ENCODE data around the gene KRTAP4-12. TPM values are rescaled to one million over a fixed set of nuclear protein-coding genes. Genes with fewer than 3 reads are reported as not detected.
"Not testable (repeated sequence)": the region's sequence is repeated elsewhere in the genome, so short reads cannot be mapped to it uniquely, and the experiment has no call there.

The KRTAP4-12 gene
- polyA plus RNA-seq, 6 donors from 2014 or later: 0.30 to 3.3 (median 1.3) TPM; not detected in 2

- H3K4me1 Mint-ChIP-seq: peaks cover 19 to 36% (median 24%) of the 10 kb centered on the region in 3 donors
- peak; percentile 93 to 98 for ATAC-seq (ENCODE audit: low read depth in 2 of 2)
- peak overlapping the region in 5 of 8 donors; percentile 48 to 82 (median 70) for H3K4me3 Mint-ChIP-seq
- not testable (repeated sequence) for H3K36me3 Mint-ChIP-seq, H3K9me3 Mint-ChIP-seq, H3K27me3 Mint-ChIP-seq, DNase-seq
- H3K27ac Mint-ChIP-seq: peak overlapping the region; percentile 15 to 91 (median 74)
Measured at GRCh38 chr17:41099682-41100480, 24.1 kb downstream of the KRTAP4-12 start.

- peaks cover 0 to 2% (median 0%) of the 10 kb centered on the region in 7 donors for H3K9me3 Mint-ChIP-seq
- peaks cover 0 to 10% (median 10%) of the 10 kb centered on the region in 3 donors for H3K27me3 Mint-ChIP-seq
- H3K4me1 Mint-ChIP-seq: peaks cover 19 to 36% (median 24%) of the 10 kb centered on the region in 3 donors
- ATAC-seq (ENCODE audit: low read depth in 2 of 2) (no peak), DNase-seq (no peak)
- H3K4me3 Mint-ChIP-seq: no peak overlapping the region
- no peaks in the 10 kb centered on the region for H3K36me3 Mint-ChIP-seq
- peak overlapping the region in 1 of 6 donors; percentile 54 for H3K27ac Mint-ChIP-seq
Measured at GRCh38 chr17:41098481-41098880, 25.5 kb downstream of the KRTAP4-12 start.

- ATAC-seq (ENCODE audit: low read depth in 2 of 2) (no peak), DNase-seq (no peak)
- Mint-ChIP-seq H3K4me3 (no peak within 1 kb of the TSS), H3K4me1 (peaks cover 19 to 36% (median 24%) of the 10 kb centered on the region in 3 donors), H3K36me3 (no peaks in the 10 kb centered on the region), H3K27ac (peak within 1 kb of the TSS in 3 of 6 donors; percentile 16 to 56 (median 54)), H3K9me3 (peaks cover 0 to 6% (median 1%) of the 10 kb centered on the region in 7 donors), H3K27me3 (peaks cover 0 to 10% (median 10%) of the 10 kb centered on the region in 3 donors)
Measured at GRCh38 chr17:41098042-41098441, 25.9 kb downstream of the KRTAP4-12 start, which contains the start of gene KRTAP4-8. Gene KRTAP4-8, minus strand, starts transcription at chr17:41098142. Its CDS starts 58 bp downstream, at chr17:41098084.

- peaks cover 0 to 10% (median 6%) of the 10 kb centered on the region in 7 donors for H3K9me3 Mint-ChIP-seq
- H3K27me3 Mint-ChIP-seq: peaks cover 0 to 10% (median 10%) of the 10 kb centered on the region in 3 donors
- peak overlapping the region in 3 of 6 donors; percentile 49 to 85 (median 49) for H3K27ac Mint-ChIP-seq
- DNase-seq: no peak
- H3K4me1 Mint-ChIP-seq: peaks cover 13 to 23% (median 16%) of the 10 kb centered on the region in 3 donors
- H3K36me3 Mint-ChIP-seq: no peaks in the 10 kb centered on the region
- no peak for ATAC-seq (ENCODE audit: low read depth in 2 of 2)
- H3K4me3 Mint-ChIP-seq: no peak overlapping the region
Measured at GRCh38 chr17:41096055-41096454, 27.9 kb downstream of the KRTAP4-12 start.

DNA sequence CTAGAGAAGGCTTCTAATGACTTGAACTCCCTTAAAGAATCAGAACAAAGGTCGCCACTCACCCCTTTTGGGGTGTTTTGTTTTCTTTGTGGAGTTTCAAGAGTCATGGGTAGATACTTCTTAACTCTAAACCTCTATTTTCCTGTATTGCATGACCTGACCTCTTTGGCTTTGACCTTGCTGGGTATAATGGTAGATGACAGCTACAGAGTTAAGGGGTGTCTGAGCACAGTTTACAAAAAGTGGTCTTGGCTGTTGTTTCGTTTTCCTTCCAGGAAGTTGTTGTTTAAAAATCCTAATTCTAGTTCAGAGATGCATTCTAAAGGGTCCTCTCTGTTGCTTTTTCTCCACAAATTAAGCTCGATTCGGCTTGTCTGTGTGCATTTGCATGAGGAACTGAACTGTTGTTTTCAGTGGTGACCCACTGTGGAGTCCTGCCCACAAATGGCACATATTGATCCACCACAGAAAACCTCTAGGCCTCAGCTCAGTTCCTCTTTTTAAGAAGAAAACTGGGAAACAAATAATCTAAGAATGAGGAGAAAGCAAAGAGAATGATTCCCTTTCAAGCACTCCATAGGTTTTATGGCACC lies 35.1 kb downstream of the KRTAP4-12 start:
- not testable (repeated sequence) for H3K27ac Mint-ChIP-seq, H3K36me3 Mint-ChIP-seq, H3K4me3 Mint-ChIP-seq, H3K4me1 Mint-ChIP-seq, H3K9me3 Mint-ChIP-seq, DNase-seq, H3K27me3 Mint-ChIP-seq
- ATAC-seq (ENCODE audit: low read depth in 2 of 2): peak; percentile 46 to 75

GRCh38 chr17:41084100-41084856 lies 39.7 kb downstream of the KRTAP4-12 start, which contains the start of gene KRTAP4-7:
Gene KRTAP4-7, plus strand, starts transcription at chr17:41084150. Its CDS starts 57 bp downstream, at chr17:41084207.
- DNase-seq; H3K27ac Mint-ChIP-seq; H3K9me3 Mint-ChIP-seq; ATAC-seq (ENCODE audit: low read depth in 2 of 2); H3K4me1 Mint-ChIP-seq; H3K36me3 Mint-ChIP-seq: not testable (repeated sequence)
- Mint-ChIP-seq H3K27me3 (peaks cover 8 to 15% (median 14%) of the 10 kb centered on the region in 3 donors), H3K4me3 (peak within 1 kb of the TSS in 1 of 8 donors; percentile 78)

DNA sequence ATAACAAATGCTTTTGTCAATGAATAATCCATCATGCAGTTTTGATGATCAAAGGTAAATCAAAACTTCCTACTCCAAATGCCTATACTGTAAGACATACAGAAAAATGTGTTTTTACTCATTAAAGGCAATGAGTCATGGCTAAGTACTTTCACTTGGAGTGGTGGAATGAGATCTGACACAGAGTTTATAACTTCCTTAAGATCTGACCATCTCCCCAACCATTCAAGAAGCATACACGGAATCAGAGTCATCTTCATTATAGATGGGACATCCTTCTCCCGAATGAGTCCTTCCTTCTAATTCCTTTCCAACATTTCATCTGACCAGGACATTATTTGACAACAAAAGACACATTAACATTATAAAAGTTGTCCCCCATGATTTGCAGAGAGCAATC lies 40.6 kb downstream of the KRTAP4-12 start:
- H3K27ac Mint-ChIP-seq; H3K4me1 Mint-ChIP-seq; DNase-seq; H3K9me3 Mint-ChIP-seq; H3K4me3 Mint-ChIP-seq; ATAC-seq (ENCODE audit: low read depth in 2 of 2); H3K36me3 Mint-ChIP-seq: not testable (repeated sequence)
- peaks cover 8 to 22% (median 15%) of the 10 kb centered on the region in 3 donors for H3K27me3 Mint-ChIP-seq

- Mint-ChIP-seq H3K36me3 (no peaks in the 10 kb centered on the region), H3K9me3 (no peaks in the 10 kb centered on the region), H3K27me3 (peaks cover 9 to 26% (median 15%) of the 10 kb centered on the region in 3 donors), H3K4me1 (no peaks in the 10 kb centered on the region), H3K4me3 (no peak overlapping the region), H3K27ac (no peak overlapping the region)
- ATAC-seq (ENCODE audit: low read depth in 2 of 2) (no peak), DNase-seq (no peak)
Measured at GRCh38 chr17:41082626-41083025, 41.4 kb downstream of the KRTAP4-12 start.

DNA sequence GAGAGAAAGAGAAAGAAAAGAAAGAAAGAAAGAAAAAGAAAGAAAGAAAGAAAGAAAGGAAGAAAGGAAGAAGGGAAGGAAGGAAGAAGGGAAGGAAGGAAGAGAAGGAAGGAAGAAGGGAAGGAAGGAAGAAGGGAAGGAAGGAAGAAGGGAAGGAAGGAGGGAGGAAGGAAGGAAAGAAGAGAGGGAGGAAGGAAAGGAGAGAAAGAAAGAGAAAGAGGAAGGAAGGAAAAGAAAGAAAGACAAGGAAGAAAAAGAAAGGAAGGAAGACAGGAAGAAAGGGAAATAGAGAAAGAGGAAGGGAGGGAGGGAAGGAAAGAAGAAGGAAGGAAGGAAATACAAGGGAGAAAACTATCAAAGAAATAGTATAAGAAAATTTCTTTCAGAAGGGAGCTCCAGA lies 47.2 kb downstream of the KRTAP4-12 start:
- Mint-ChIP-seq H3K4me1 (peaks cover 0 to 7% (median 2%) of the 10 kb centered on the region in 3 donors), H3K36me3 (peaks cover 0 to 9% of the 10 kb centered on the region in 2 donors), H3K27ac (peak overlapping the region in 1 of 6 donors; percentile 20), H3K4me3 (no peak overlapping the region), H3K27me3 (peaks cover 17 to 38% (median 20%) of the 10 kb centered on the region in 3 donors), H3K9me3 (peaks cover 0 to 8% (median 0%) of the 10 kb centered on the region in 7 donors)
- ATAC-seq (ENCODE audit: low read depth in 2 of 2) (no peak), DNase-seq (no peak)

GRCh38 chr17:41073676-41074075 lies 50.3 kb downstream of the KRTAP4-12 start:
- DNase-seq: no peak
- Mint-ChIP-seq H3K9me3 (peaks cover 0 to 8% (median 0%) of the 10 kb centered on the region in 7 donors), H3K27me3 (peaks cover 12 to 30% (median 17%) of the 10 kb centered on the region in 3 donors), H3K36me3 (peaks cover 0 to 9% of the 10 kb centered on the region in 2 donors), H3K4me3 (no peak overlapping the region), H3K27ac (no peak overlapping the region), H3K4me1 (peaks cover 0 to 7% (median 2%) of the 10 kb centered on the region in 3 donors)
- ATAC-seq (ENCODE audit: low read depth in 2 of 2): no peak

Data from naive B cell (primary cell).